Chondrocyte (in vitro differentiated cells): ENCODE measurements around the gene S1PR4. TPM values are rescaled to one million over a fixed set of nuclear protein-coding genes. Genes with fewer than 3 reads are reported as not detected.
A peak's percentile ranks its signal among the peaks of the same experiment; 100 is the strongest.
"Not testable (repeated sequence)": the region's sequence is repeated elsewhere in the genome, so short reads cannot be mapped to it uniquely, and the experiment has no call there.

Experiments
- DNase-seq: peaks from one replicate; pipeline ENCODE4 v3.0.0; 2021; ENCODE audit warnings: mixed read lengths, low spot score
- H3K27ac Mint-ChIP-seq: one replicate; pipeline ENCODE4 v1.8.0; 2021; ENCODE audit warnings: mild to moderate bottlenecking, moderate library complexity, mixed read lengths; ENCODE audit not compliant: unreplicated experiment
- H3K27me3 Mint-ChIP-seq: 2 replicates; pipeline ENCODE4 v1.8.0; 2021; ENCODE audit warnings: low read depth, mixed read lengths
- H3K36me3 Mint-ChIP-seq: 2 replicates; pipeline ENCODE4 v1.8.0; 2021; ENCODE audit warnings: low read depth, mixed read lengths
- H3K4me1 Mint-ChIP-seq: 2 replicates; pipeline ENCODE4 v1.8.0; 2021; ENCODE audit warnings: low read depth, mild to moderate bottlenecking, mixed read lengths
- H3K4me3 Mint-ChIP-seq: one replicate; pipeline ENCODE4 v1.8.0; 2021; ENCODE audit warnings: mild to moderate bottlenecking, moderate library complexity, mixed read lengths; ENCODE audit not compliant: unreplicated experiment
- H3K9me3 Mint-ChIP-seq: 2 replicates; pipeline ENCODE4 v1.8.0; 2021; ENCODE audit warnings: low read depth, mixed read lengths
- total RNA-seq: library from RNA; stranded (reverse); gene quantifications from 3 replicates; pipeline ENCODE4 v1.2.1, GENCODE V29; 2021
- TF ChIP-seq, protein P1 (sequence below): fragments of 200-600 bp; sonication (generic); IDR thresholded peaks from 2 replicates; pipeline ENCODE4 v1.5.0; 2021; ENCODE audit warnings: antibody characterized with exemption, mild to moderate bottlenecking, moderate library complexity

Gene S1PR4
- total RNA-seq, 1 donor from 2014 or later = not detected

DNA sequence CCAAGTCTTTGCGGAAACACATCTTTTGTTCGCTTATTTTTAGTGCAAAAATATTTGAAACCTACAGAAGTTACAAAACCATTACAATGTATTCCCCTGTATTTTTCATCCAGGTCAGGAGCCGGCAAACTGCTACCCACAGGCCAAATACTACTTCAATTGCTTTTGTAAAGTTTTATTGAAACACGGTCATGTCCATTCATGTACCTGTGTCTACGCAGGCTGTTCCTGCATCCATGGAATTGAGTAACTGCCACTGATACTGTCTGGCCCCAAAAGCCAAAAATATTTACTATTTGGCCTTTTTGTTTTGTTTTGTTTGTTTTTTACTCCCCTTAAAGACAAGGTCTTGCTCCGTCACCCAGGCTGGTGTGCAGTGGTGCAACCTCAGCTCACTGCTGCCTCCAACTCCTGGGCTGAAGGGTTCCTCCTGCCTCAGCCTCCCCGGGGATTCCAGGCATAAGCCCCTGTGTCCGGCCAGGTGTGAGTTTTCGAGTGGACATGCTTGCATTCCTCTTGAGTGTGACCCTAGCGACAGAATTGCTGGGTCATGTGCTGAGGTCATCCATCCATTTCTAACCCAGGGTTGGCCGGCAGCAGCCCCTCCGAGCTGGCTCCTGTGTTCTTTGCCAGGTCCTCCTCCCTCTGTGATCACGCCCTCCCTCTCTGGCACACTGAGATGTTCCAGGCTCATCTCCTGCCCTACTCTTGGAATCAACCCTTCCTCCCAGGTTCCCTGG, 10.9 kb upstream of the S1PR4 start:
- Mint-ChIP-seq H3K4me3 (no peak overlapping the region), H3K4me1 (peaks cover 6% of the 10 kb centered on the region), H3K27me3 (peaks cover 13% of the 10 kb centered on the region), H3K27ac (no peak overlapping the region), H3K36me3 (no peaks in the 10 kb centered on the region), H3K9me3 (no peaks in the 10 kb centered on the region)
- DNase-seq = no peak
- TF ChIP-seq, protein P1, sequence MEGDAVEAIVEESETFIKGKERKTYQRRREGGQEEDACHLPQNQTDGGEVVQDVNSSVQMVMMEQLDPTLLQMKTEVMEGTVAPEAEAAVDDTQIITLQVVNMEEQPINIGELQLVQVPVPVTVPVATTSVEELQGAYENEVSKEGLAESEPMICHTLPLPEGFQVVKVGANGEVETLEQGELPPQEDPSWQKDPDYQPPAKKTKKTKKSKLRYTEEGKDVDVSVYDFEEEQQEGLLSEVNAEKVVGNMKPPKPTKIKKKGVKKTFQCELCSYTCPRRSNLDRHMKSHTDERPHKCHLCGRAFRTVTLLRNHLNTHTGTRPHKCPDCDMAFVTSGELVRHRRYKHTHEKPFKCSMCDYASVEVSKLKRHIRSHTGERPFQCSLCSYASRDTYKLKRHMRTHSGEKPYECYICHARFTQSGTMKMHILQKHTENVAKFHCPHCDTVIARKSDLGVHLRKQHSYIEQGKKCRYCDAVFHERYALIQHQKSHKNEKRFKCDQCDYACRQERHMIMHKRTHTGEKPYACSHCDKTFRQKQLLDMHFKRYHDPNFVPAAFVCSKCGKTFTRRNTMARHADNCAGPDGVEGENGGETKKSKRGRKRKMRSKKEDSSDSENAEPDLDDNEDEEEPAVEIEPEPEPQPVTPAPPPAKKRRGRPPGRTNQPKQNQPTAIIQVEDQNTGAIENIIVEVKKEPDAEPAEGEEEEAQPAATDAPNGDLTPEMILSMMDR = no peak

DNA sequence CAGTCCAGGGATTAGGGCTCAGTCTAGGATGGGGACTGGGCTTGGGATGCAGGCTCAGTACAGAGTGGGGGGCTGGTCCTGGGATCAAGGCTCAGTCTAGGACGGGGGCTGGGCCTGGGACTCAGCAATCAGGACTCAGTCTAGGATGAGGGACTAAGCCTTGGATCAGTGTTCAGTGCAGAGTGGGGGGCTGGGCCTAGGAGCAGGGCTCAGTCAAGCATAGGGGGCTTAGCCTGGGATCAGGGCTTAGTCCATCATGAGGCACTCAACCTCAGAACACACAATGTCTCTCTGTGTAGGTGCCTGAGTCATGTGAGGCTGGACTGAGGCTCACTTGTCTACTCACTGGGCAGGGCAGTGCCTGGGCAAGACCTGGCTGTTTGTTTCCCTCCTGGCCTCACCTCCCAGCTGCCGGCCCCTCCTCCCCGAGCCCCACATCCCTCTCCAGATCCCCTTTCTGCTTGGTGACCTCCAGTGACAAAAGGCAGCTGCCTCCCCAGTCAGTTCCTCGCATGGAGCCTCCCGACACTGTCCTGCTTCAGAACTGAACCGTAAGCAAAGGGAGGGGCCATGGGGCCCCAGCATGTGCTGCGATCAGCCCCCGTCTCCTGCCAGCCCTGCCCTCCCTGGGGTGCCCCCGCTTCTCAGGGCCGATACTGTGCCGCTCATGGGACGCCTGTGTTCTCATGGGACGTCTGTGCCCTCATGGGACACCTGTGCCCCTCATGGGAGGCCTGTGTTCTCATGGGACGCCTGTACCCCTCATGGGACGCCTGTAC, 6.5 kb upstream of the S1PR4 start:
- peaks cover 10% of the 10 kb centered on the region for H3K27me3 Mint-ChIP-seq
- no peaks in the 10 kb centered on the region for H3K36me3 Mint-ChIP-seq
- no peak overlapping the region for H3K4me3 Mint-ChIP-seq
- H3K9me3 Mint-ChIP-seq = no peaks in the 10 kb centered on the region
- TF ChIP-seq, protein P1 = no peak
- H3K4me1 Mint-ChIP-seq = peaks cover 2% of the 10 kb centered on the region
- no peak for DNase-seq
- H3K27ac Mint-ChIP-seq = no peak overlapping the region

DNA sequence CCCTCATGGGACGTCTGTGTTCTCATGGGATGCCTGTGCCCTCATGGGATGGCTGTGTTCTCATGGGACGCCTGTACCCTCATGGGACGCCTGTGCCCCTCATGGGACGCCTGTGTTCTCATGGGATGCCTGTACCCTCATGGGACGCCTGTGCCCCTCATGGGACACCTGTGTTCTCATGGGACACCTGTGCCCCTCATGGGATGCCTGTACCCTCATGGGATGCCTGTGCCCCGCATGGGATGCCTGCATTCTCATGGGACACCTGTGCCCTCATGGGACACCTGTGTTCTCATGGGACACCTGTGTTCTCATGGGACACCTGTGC, 5.9 kb upstream of the S1PR4 start:
- not testable (repeated sequence) for H3K4me3 Mint-ChIP-seq, H3K27me3 Mint-ChIP-seq, DNase-seq, H3K27ac Mint-ChIP-seq, H3K4me1 Mint-ChIP-seq, H3K36me3 Mint-ChIP-seq, H3K9me3 Mint-ChIP-seq

DNA sequence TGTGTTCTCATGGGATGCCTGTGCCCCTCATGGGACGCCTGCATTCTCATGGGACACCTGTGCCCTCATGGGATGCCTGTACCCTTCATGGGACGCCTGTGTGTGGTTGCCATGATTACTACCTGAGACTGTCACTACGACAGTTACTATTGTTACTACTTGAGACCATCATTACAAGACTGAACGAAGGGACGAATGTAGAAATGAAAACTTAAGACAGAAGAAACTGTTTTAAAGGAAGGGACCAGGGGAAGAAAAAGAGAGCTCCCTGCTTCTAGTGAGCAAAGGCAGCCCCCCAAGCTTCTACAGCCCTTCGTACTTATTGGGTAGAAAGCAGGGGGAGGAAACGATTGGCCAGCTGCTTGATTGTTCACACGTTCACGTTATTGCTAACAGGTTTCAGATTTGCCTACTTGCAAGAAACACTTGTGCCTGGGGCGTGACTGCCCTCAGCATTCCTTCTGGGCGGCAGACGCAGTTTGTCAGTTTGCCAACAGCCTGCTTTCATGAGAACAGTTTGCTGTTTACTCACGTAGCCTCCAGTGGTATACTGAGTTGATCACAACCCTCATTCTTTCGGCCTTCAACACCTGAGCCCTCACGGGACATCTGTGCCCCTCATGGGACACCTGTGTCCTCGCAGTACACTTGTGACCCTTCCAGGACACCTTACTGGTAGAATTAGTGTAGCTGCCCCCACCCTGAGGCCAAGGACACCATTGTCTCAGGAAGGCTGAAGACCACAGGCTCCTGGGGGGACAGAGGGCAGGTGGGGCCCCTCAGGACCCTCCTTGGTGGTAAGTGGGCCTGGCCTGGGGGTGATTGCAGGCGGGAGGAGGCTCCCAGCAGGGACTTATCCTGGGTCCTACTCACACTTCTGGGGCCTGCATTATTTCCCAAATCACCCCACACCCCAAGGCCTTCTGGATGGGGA, 2.5 kb upstream of the S1PR4 start:
- H3K27ac Mint-ChIP-seq = no peak overlapping the region
- TF ChIP-seq, protein P1 = no peak
- peaks cover 4% of the 10 kb centered on the region for H3K27me3 Mint-ChIP-seq
- H3K9me3 Mint-ChIP-seq = no peaks in the 10 kb centered on the region
- H3K36me3 Mint-ChIP-seq = no peaks in the 10 kb centered on the region
- peaks cover 3% of the 10 kb centered on the region for H3K4me1 Mint-ChIP-seq
- no peak overlapping the region for H3K4me3 Mint-ChIP-seq
- no peak for DNase-seq

DNA sequence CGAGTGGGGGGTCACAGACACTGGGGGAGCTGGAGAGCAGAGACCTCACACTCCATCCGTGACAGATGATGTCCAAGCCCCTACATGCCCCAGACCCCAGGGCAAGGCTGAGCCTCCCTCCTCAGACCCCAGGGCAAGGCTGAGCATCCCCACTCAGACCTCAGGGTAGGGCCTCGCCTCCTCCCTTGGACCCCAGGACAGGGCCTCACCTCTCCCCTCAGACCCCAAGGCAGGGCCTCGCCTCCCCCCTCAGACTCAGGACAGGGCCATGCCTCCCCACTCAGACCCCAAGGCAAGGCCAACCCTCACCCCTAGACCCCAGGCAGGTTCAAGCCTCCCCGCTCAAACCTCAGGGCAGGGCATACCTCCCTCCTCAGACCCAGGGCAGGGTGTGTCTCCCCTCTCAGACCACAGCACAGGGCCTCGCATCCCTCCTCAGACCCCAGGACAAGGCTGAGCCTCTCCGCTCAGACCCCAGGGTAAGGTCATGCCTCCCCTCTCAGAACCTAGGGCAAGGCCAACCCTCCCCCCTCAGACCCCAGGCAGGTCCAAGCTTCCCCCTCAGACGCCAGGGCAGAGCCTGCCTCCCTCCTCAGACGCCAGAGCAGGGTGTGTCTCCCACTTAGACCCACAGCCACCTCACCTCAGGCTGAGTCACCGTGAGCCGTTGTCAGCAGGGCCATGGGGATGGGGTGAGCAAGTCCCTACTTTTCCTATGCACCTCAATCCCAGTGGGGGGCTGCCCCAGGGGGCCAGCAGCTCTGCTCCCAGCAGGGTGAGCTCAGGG, 1.7 kb upstream of the S1PR4 start:
- Mint-ChIP-seq H3K4me3 (no peak overlapping the region), H3K27me3 (no peaks in the 10 kb centered on the region), H3K36me3 (no peaks in the 10 kb centered on the region), H3K4me1 (peaks cover 3% of the 10 kb centered on the region), H3K27ac (no peak overlapping the region), H3K9me3 (no peaks in the 10 kb centered on the region)
- peak; percentile 82 for DNase-seq
- TF ChIP-seq, protein P1 = no peak
